ENCODE data around the gene FRMD1. TPM values are rescaled to one million over a fixed set of nuclear protein-coding genes. Genes with fewer than 3 reads are reported as not detected.

Gene FRMD1
- total and polyA plus RNA-seq, 10 of the 15 experiments (the other 5 are each of a cell fraction or from before 2014, with no cell fraction given), result not detected

DNA sequence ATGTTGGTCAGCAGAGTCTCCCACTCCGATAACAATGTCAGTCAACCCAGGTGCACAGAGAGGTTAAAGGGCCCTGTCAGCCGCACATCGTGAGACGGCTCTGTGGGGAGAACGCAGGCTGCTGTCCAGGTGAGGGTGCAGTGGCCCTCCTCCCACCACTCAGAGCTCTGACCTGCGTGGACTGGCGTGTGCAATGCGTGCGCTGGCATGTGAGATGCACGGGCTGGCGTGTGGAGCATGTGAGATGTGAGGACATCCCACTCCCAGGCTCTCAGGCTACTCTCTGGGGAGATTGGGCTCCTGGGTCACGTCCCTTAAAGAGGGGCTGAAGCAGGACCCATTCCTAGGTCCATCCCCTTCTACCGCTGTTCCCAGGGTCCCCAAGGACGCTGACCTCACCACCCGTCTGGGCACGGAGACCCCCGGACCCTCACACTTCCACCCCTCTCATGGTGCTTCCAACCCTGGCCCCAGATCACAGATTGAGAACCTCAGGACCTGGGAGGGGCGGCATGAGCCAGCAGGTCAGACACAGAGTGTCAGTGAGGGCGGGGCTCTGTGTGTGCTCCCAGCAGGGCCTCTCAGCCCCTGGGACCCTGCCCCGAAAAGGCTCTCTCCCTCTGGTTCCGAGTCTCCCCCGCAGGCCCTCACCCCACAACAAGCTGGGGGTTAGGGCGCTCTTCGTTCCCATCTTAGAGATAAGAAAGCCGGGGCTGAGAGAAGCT, 8.6 kb upstream of the FRMD1 start:
- no peak overlapping the region for H3K4me3 ChIP-seq
- in situ Hi-C loops (cut with MboI), result no loop called here
- RAD21 ChIA-PET (ENCODE audit: unreplicated experiment), result no interaction called here
- SMC1A ChIA-PET (ENCODE audit: uncharacterized antibody, unreplicated experiment), result no interaction called here
- no peak for FAIRE-seq
- H3K36me3 ChIP-seq (ENCODE audit: control insufficient read depth in 2 of 2, insufficient read depth in 2 of 2, low read length in 1 of 2), result no peaks in the 10 kb centered on the region
- POLR2A ChIA-PET, result no interaction called here
- H2AFZ ChIP-seq (ENCODE audit: control insufficient read depth, low read depth, low read length), result no peak overlapping the region
- TF ChIP-seq, protein P1, sequence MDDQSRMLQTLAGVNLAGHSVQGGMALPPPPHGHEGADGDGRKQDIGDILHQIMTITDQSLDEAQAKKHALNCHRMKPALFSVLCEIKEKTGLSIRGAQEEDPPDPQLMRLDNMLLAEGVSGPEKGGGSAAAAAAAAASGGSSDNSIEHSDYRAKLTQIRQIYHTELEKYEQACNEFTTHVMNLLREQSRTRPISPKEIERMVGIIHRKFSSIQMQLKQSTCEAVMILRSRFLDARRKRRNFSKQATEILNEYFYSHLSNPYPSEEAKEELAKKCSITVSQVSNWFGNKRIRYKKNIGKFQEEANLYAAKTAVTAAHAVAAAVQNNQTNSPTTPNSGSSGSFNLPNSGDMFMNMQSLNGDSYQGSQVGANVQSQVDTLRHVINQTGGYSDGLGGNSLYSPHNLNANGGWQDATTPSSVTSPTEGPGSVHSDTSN (IDR thresholded peaks at IDR 0.05; ENCODE audit: insufficient replicate concordance, low read depth, low read length), result no peak
- no peak for TF ChIP-seq YBX1 (IDR thresholded peaks at IDR 0.05)
- TF ChIP-seq, protein P2, sequence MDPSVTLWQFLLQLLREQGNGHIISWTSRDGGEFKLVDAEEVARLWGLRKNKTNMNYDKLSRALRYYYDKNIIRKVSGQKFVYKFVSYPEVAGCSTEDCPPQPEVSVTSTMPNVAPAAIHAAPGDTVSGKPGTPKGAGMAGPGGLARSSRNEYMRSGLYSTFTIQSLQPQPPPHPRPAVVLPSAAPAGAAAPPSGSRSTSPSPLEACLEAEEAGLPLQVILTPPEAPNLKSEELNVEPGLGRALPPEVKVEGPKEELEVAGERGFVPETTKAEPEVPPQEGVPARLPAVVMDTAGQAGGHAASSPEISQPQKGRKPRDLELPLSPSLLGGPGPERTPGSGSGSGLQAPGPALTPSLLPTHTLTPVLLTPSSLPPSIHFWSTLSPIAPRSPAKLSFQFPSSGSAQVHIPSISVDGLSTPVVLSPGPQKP (IDR thresholded peaks at IDR 0.05; ENCODE audit: low read depth, low read length), result no peak
- no peak for TF ChIP-seq RAD21 (IDR thresholded peaks at IDR 0.05; ENCODE audit: insufficient read depth, low read depth, low read length)
- no peak for TF ChIP-seq FOXM1 (IDR thresholded peaks at IDR 0.05; ENCODE audit: low read depth, low read length)
- TF ChIP-seq, protein P3, sequence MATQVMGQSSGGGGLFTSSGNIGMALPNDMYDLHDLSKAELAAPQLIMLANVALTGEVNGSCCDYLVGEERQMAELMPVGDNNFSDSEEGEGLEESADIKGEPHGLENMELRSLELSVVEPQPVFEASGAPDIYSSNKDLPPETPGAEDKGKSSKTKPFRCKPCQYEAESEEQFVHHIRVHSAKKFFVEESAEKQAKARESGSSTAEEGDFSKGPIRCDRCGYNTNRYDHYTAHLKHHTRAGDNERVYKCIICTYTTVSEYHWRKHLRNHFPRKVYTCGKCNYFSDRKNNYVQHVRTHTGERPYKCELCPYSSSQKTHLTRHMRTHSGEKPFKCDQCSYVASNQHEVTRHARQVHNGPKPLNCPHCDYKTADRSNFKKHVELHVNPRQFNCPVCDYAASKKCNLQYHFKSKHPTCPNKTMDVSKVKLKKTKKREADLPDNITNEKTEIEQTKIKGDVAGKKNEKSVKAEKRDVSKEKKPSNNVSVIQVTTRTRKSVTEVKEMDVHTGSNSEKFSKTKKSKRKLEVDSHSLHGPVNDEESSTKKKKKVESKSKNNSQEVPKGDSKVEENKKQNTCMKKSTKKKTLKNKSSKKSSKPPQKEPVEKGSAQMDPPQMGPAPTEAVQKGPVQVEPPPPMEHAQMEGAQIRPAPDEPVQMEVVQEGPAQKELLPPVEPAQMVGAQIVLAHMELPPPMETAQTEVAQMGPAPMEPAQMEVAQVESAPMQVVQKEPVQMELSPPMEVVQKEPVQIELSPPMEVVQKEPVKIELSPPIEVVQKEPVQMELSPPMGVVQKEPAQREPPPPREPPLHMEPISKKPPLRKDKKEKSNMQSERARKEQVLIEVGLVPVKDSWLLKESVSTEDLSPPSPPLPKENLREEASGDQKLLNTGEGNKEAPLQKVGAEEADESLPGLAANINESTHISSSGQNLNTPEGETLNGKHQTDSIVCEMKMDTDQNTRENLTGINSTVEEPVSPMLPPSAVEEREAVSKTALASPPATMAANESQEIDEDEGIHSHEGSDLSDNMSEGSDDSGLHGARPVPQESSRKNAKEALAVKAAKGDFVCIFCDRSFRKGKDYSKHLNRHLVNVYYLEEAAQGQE (IDR thresholded peaks at IDR 0.05; ENCODE audit: low read depth, low read length), result no peak
- TF ChIP-seq, protein P4, sequence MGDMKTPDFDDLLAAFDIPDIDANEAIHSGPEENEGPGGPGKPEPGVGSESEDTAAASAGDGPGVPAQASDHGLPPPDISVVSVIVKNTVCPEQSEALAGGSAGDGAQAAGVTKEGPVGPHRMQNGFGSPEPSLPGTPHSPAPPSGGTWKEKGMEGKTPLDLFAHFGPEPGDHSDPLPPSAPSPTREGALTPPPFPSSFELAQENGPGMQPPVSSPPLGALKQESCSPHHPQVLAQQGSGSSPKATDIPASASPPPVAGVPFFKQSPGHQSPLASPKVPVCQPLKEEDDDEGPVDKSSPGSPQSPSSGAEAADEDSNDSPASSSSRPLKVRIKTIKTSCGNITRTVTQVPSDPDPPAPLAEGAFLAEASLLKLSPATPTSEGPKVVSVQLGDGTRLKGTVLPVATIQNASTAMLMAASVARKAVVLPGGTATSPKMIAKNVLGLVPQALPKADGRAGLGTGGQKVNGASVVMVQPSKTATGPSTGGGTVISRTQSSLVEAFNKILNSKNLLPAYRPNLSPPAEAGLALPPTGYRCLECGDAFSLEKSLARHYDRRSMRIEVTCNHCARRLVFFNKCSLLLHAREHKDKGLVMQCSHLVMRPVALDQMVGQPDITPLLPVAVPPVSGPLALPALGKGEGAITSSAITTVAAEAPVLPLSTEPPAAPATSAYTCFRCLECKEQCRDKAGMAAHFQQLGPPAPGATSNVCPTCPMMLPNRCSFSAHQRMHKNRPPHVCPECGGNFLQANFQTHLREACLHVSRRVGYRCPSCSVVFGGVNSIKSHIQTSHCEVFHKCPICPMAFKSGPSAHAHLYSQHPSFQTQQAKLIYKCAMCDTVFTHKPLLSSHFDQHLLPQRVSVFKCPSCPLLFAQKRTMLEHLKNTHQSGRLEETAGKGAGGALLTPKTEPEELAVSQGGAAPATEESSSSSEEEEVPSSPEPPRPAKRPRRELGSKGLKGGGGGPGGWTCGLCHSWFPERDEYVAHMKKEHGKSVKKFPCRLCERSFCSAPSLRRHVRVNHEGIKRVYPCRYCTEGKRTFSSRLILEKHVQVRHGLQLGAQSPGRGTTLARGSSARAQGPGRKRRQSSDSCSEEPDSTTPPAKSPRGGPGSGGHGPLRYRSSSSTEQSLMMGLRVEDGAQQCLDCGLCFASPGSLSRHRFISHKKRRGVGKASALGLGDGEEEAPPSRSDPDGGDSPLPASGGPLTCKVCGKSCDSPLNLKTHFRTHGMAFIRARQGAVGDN (IDR thresholded peaks at IDR 0.05), result no peak
- TF ChIP-seq TAF1 (IDR thresholded peaks at IDR 0.05; ENCODE audit: borderline replicate concordance, low read depth, low read length), result no peak
- no peak for TF ChIP-seq ZNF622 (IDR thresholded peaks at IDR 0.05)
- no peak for TF ChIP-seq NFYB (IDR thresholded peaks at IDR 0.05; ENCODE audit: insufficient read depth, low read depth, low read length)
- no peak for TF ChIP-seq PML (IDR thresholded peaks at IDR 0.05; ENCODE audit: low read length)
- no peak for TF ChIP-seq SUZ12 (IDR thresholded peaks at IDR 0.05; ENCODE audit: unreplicated experiment)
- TF ChIP-seq PAX5 (IDR thresholded peaks at IDR 0.05; ENCODE audit: borderline replicate concordance, low read depth, low read length), result no peak
- no peak for TF ChIP-seq ATF7 (IDR thresholded peaks at IDR 0.05; ENCODE audit: low read depth)
- H3K79me2 ChIP-seq (ENCODE audit: control insufficient read depth, insufficient read depth, low read length), result no peaks in the 10 kb centered on the region
- H3K27me3 ChIP-seq (replicated peaks in 1 of 2; ENCODE audit: control insufficient read depth in 2 of 2, insufficient read depth in 2 of 2, low read length in 1 of 2), result no peaks in the 10 kb centered on the region
- intact Hi-C loops (cut with micrococcal nuclease; ENCODE audit: unreplicated experiment), result no loop called here
- no peak for ATAC-seq
- BruUV-seq (replicated peaks), result no TSS peak
- no peak overlapping the region for H3K4me2 ChIP-seq (ENCODE audit: control insufficient read depth, insufficient read depth)
- H3K27ac ChIP-seq (ENCODE audit: control insufficient read depth, insufficient read depth), result no peak overlapping the region
- no peaks in the 10 kb centered on the region for H4K20me1 ChIP-seq (ENCODE audit: control insufficient read depth, insufficient read depth)
- WGBS (ENCODE audit: insufficient coverage, insufficient replicate concordance, low lambda C conversion rate, missing lambda C conversion rate), result 44% methylated on average over 23 of the region's 25 CpGs
- no peak for DNase-seq (ENCODE audit: low read depth, low spot score)
- CTCF ChIA-PET, result no interaction called here
- H3K9me3 ChIP-seq (replicated peaks; ENCODE audit: control insufficient read depth, insufficient read depth, low read length), result no peaks in the 10 kb centered on the region; the same call in 2 of the 3 replicates
- H3K9ac ChIP-seq (ENCODE audit: control insufficient read depth, insufficient read depth, low read length), result no peak overlapping the region
- H3K4me1 ChIP-seq (ENCODE audit: control insufficient read depth, insufficient read depth, low read length), result no peaks in the 10 kb centered on the region
